ENCODE data around the gene PDZD4. TPM values are rescaled to one million over a fixed set of nuclear protein-coding genes. Genes with fewer than 3 reads are reported as not detected.

The PDZD4 gene
- total RNA-seq, 1 experiment from 2014 or later = 120 TPM

- Mint-ChIP-seq H3K4me1 (peaks cover 50% of the 10 kb centered on the region), H3K36me3 (no peaks in the 10 kb centered on the region), H3K27ac (no peak overlapping the region)
Observed at GRCh38 chrX:153853902-153854267, 23.5 kb upstream of the PDZD4 start.

GRCh38 chrX:153853180-153853901 is 23.0 kb upstream of the PDZD4 start:
- ATAC-seq (no peak), DNase-seq (ENCODE audit: low spot score) (no peak)
- Mint-ChIP-seq H3K36me3 (no peaks in the 10 kb centered on the region), H3K27ac (no peak overlapping the region), H3K27me3 (ENCODE audit: low read depth) (peaks cover 41% of the 10 kb centered on the region), H3K9me3 (no peaks in the 10 kb centered on the region), H3K4me3 (no peak overlapping the region), H3K4me1 (peaks cover 51% of the 10 kb centered on the region)
- POLR2A ChIA-PET = no interaction called here
- CTCF ChIA-PET = interaction anchor here (1.2 kb wide), 1 partner anchor 58 kb away, joined by 3 read pairs; no protein-coding TSS in a partner anchor
- no peak for TF ChIP-seq SMAD4 (CRISPR knock-in tag; IDR thresholded peaks at IDR 0.05)
- no peak for TF ChIP-seq ZNF219 (CRISPR knock-in tag; IDR thresholded peaks at IDR 0.05; ENCODE audit: borderline replicate concordance)
- no peak for TF ChIP-seq ARID4B (CRISPR knock-in tag; IDR thresholded peaks at IDR 0.05; ENCODE audit: borderline replicate concordance)

More at GRCh38 chrX:153853902-153854267, 23.5 kb upstream of the PDZD4 start:
- POLR2A ChIA-PET = no interaction called here
- no peak for TF ChIP-seq KAT7 (CRISPR knock-in tag; IDR thresholded peaks at IDR 0.05; ENCODE audit: borderline replicate concordance)
- no peak for TF ChIP-seq ZNF138 (CRISPR knock-in tag; conservative IDR thresholded peaks at IDR 0.05)
- TF ChIP-seq FOXP4 (CRISPR knock-in tag; IDR thresholded peaks at IDR 0.05) = no peak
- TF ChIP-seq, protein P1, sequence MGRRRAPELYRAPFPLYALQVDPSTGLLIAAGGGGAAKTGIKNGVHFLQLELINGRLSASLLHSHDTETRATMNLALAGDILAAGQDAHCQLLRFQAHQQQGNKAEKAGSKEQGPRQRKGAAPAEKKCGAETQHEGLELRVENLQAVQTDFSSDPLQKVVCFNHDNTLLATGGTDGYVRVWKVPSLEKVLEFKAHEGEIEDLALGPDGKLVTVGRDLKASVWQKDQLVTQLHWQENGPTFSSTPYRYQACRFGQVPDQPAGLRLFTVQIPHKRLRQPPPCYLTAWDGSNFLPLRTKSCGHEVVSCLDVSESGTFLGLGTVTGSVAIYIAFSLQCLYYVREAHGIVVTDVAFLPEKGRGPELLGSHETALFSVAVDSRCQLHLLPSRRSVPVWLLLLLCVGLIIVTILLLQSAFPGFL (CRISPR knock-in tag; IDR thresholded peaks at IDR 0.05; ENCODE audit: borderline replicate concordance) = no peak
- TF ChIP-seq, protein P2, sequence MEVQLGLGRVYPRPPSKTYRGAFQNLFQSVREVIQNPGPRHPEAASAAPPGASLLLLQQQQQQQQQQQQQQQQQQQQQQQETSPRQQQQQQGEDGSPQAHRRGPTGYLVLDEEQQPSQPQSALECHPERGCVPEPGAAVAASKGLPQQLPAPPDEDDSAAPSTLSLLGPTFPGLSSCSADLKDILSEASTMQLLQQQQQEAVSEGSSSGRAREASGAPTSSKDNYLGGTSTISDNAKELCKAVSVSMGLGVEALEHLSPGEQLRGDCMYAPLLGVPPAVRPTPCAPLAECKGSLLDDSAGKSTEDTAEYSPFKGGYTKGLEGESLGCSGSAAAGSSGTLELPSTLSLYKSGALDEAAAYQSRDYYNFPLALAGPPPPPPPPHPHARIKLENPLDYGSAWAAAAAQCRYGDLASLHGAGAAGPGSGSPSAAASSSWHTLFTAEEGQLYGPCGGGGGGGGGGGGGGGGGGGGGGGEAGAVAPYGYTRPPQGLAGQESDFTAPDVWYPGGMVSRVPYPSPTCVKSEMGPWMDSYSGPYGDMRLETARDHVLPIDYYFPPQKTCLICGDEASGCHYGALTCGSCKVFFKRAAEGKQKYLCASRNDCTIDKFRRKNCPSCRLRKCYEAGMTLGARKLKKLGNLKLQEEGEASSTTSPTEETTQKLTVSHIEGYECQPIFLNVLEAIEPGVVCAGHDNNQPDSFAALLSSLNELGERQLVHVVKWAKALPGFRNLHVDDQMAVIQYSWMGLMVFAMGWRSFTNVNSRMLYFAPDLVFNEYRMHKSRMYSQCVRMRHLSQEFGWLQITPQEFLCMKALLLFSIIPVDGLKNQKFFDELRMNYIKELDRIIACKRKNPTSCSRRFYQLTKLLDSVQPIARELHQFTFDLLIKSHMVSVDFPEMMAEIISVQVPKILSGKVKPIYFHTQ (CRISPR knock-in tag; IDR thresholded peaks at IDR 0.05) = no peak
- TF ChIP-seq, protein P3, sequence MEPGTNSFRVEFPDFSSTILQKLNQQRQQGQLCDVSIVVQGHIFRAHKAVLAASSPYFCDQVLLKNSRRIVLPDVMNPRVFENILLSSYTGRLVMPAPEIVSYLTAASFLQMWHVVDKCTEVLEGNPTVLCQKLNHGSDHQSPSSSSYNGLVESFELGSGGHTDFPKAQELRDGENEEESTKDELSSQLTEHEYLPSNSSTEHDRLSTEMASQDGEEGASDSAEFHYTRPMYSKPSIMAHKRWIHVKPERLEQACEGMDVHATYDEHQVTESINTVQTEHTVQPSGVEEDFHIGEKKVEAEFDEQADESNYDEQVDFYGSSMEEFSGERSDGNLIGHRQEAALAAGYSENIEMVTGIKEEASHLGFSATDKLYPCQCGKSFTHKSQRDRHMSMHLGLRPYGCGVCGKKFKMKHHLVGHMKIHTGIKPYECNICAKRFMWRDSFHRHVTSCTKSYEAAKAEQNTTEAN (CRISPR knock-in tag; IDR thresholded peaks at IDR 0.05) = no peak
- TF ChIP-seq, protein P4, sequence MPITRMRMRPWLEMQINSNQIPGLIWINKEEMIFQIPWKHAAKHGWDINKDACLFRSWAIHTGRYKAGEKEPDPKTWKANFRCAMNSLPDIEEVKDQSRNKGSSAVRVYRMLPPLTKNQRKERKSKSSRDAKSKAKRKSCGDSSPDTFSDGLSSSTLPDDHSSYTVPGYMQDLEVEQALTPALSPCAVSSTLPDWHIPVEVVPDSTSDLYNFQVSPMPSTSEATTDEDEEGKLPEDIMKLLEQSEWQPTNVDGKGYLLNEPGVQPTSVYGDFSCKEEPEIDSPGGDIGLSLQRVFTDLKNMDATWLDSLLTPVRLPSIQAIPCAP (CRISPR knock-in tag; IDR thresholded peaks at IDR 0.05) = no peak
- TF ChIP-seq NFYB (CRISPR knock-in tag; conservative IDR thresholded peaks at IDR 0.05; ENCODE audit: low read depth) = no peak
- TF ChIP-seq TEAD4 (CRISPR knock-in tag; IDR thresholded peaks at IDR 0.05) = no peak
- no peak for TF ChIP-seq E2F1 (CRISPR knock-in tag; IDR thresholded peaks at IDR 0.05)
- TF ChIP-seq CREM (CRISPR knock-in tag; IDR thresholded peaks at IDR 0.05) = no peak
- Mint-ChIP-seq H3K4me3 (no peak overlapping the region), H3K27me3 (ENCODE audit: low read depth) (peaks cover 37% of the 10 kb centered on the region), H3K9me3 (no peaks in the 10 kb centered on the region)
- ATAC-seq = no peak
- no peak for DNase-seq (ENCODE audit: low spot score)
- CTCF ChIA-PET = no interaction called here

Measured in WTC11 (cell line).